Astrocyte of the cerebellum (primary cell): Measurements from ENCODE around the gene CAVIN2.

Source experiments
- DNase-seq: peaks from one replicate; pipeline ENCODE4 v3.0.0-alpha.2; 2011; ENCODE audit warnings: low read depth
- H3K4me3 ChIP-seq: 2 replicates; pipeline ENCODE4 v1.5.1; 2011; ENCODE audit warnings: mild to moderate bottlenecking, low read depth, low read length, moderate library complexity
- in situ Hi-C: cut with HindIII; loops from 2 replicates; pipeline ENCODE4 v1.10.0; 2017; ENCODE audit warnings: low sequenced_read_pairs
- TF ChIP-seq, protein P1 (sequence below): IDR thresholded peaks from 2 replicates; pipeline ENCODE4 v1.5.1; 2012; ENCODE audit warnings: low read length, low read depth, moderate library complexity, mild to moderate bottlenecking; ENCODE audit errors: missing control alignments

CAVIN2 gene, protein sequence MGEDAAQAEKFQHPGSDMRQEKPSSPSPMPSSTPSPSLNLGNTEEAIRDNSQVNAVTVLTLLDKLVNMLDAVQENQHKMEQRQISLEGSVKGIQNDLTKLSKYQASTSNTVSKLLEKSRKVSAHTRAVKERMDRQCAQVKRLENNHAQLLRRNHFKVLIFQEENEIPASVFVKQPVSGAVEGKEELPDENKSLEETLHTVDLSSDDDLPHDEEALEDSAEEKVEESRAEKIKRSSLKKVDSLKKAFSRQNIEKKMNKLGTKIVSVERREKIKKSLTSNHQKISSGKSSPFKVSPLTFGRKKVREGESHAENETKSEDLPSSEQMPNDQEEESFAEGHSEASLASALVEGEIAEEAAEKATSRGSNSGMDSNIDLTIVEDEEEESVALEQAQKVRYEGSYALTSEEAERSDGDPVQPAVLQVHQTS

DNA sequence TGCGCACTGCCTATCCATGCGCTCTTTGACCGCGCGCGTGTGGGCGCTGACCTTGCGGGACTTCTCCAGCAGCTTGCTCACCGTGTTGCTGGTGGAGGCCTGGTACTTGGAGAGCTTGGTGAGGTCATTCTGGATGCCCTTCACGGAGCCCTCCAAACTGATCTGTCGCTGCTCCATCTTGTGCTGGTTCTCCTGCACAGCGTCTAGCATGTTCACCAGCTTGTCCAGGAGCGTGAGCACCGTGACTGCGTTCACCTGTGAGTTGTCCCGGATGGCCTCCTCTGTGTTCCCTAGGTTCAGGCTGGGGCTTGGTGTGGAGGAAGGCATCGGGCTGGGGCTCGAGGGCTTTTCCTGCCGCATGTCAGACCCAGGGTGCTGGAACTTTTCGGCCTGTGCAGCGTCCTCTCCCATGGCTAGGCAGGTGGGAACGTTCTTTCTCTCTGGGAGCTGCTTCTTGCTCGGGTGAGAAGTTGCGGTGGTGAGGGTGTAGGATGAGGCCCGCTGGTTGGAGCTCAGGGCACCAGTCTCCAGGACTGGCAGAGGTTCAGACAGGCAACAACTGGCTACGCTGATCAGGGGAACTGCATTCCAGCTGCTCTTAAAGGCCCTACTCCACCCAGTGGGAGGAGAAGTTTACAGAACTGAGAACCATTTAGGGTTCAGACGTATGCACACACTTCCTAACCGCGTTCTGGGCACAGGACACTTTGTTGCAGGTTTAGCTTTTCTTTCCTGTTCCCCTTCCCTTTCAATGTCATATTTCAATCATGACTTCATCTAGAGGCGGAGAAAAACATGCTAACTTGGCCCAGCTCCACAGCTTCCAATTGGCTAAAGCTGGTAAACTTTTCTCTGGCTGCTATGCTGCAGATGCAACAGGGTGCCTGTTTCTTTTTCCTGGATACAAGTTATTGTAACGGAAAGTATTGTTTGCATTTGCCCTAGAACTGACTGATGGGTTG, at the start of gene CAVIN2:
Gene CAVIN2 (minus strand): TSS at position 574 of the 962 bp plus-strand sequence. CDS start 163 bp downstream, at position 411.
- DNase-seq, result peak; percentile 78
- H3K4me3 ChIP-seq, result peak within 1 kb of the TSS; percentile 20
- in situ Hi-C loops, result no loop called here
- TF ChIP-seq, protein P1, sequence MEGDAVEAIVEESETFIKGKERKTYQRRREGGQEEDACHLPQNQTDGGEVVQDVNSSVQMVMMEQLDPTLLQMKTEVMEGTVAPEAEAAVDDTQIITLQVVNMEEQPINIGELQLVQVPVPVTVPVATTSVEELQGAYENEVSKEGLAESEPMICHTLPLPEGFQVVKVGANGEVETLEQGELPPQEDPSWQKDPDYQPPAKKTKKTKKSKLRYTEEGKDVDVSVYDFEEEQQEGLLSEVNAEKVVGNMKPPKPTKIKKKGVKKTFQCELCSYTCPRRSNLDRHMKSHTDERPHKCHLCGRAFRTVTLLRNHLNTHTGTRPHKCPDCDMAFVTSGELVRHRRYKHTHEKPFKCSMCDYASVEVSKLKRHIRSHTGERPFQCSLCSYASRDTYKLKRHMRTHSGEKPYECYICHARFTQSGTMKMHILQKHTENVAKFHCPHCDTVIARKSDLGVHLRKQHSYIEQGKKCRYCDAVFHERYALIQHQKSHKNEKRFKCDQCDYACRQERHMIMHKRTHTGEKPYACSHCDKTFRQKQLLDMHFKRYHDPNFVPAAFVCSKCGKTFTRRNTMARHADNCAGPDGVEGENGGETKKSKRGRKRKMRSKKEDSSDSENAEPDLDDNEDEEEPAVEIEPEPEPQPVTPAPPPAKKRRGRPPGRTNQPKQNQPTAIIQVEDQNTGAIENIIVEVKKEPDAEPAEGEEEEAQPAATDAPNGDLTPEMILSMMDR, result no peak

DNA sequence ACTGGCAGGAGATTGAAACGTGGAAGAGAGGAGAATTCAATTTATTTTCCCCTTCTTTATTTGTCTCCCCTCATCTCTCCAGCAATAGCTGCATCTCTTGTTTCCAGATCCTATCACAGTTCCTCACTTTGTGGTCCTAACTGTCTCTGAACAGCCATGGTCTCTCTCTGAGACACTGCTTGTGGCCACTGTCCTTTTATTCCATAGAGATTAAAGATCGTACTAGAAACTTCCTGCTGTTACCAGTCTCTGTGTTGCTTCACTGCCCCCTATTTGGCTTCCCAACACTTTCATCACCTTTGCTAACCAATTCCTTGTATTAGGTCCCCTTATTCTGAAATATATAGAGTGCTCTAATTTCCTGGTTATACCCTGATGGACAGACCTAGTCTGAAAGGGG, 48.9 kb upstream of the CAVIN2 start:
- TF ChIP-seq, protein P1, result no peak
- in situ Hi-C loops, result no loop called here
- H3K4me3 ChIP-seq, result no peak overlapping the region
- no peak for DNase-seq

DNA sequence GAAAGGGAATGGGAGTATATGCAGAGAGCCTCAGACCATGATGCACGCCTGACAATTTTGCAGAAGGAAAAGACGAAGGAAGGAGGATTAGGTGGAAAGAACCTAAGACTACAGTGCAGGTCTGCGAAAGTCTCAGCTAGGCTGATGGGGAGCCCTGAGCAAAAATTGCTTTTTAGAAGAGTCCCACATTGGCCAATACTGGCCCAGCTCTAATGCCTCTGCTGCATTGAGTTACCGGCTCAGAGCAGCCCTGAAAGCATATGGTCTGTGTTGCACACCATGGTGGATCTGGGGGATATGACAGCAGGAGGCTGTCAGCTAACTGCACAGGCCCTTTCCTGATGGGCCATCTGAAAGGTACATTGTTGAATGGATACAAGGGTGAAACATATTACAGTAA, 48.3 kb upstream of the CAVIN2 start:
- no peak for DNase-seq
- no peak overlapping the region for H3K4me3 ChIP-seq
- TF ChIP-seq, protein P1, result no peak
- in situ Hi-C loops, result no loop called here

DNA sequence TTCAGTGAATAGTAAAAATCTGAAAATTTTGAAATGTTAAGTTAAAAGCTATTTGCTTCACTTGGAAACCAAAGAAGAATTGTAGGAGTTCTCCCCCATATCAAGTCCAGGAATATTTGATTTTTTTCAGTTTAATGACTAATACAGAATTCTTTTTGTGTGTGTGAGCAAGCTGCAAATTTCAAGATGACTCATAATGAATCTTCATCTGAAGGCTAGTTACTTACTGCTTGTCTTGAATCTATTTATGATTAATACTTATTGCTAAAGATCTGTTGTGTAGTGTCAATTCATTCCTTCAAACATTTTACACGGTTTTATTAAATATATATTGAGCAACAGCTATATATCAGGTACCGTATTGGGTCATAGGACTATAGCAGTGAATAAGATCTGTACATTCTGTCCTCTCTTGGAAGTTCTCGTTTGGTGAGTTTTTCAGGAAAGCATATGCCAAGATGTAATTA, 47.8 kb upstream of the CAVIN2 start:
- TF ChIP-seq, protein P1, result no peak
- DNase-seq, result no peak
- in situ Hi-C loops, result no loop called here
- H3K4me3 ChIP-seq, result no peak overlapping the region

DNA sequence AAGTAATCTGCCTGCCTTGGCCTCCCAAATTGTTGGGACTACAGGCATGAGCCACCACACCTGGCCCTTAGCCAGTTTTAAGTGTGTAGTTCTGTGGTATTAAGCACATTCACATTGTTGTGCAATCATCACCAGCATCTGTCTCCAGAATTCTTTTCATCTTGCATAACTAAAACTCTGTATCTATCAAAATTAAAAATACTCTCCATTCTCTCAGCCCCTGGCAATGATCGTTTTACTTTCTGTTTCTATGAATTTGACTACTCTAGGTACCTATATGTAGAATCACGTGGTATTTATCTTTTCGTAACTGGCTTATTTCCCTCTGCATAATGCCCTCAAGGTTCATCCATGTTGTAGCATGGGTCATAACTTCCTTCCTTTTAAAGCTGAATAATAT, 45.5 kb upstream of the CAVIN2 start:
- TF ChIP-seq, protein P1, result no peak
- in situ Hi-C loops, result no loop called here
- H3K4me3 ChIP-seq, result no peak overlapping the region
- DNase-seq, result no peak

DNA sequence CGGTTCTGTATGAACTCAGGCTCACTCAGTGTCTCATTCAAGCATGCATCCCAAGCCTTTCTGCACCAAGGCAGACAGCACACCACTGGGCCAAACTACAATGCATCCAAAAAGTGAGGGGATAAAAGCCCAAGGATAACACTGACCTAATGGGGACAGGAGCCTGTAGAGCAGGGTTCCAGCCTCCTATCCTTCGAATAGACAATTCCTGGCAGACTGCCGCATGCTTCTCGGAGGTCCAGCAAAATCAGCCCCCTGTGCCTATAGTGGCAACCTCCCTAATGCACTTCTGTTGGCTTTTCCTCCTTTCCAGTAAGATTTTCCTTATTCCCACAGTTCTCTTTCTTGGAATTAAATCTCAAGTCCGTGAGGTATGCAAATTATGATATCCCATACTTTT, 44.8 kb upstream of the CAVIN2 start:
- in situ Hi-C loops, result no loop called here
- TF ChIP-seq, protein P1, result no peak
- no peak overlapping the region for H3K4me3 ChIP-seq
- DNase-seq, result no peak
